Neural crest cell (in vitro differentiated cells): Measurements from ENCODE around the gene RASGRF2. TPM values are rescaled to one million over a fixed set of nuclear protein-coding genes. Genes with fewer than 3 reads are reported as not detected.

ENCODE experiments used
- DNase-seq: peaks from one replicate; pipeline ENCODE4 v3.0.0; 2021; ENCODE audit warnings: low read depth, mixed read lengths, low spot score
- H3K27ac Mint-ChIP-seq: one replicate; pipeline ENCODE4 v1.8.0; 2021; ENCODE audit warnings: mild to moderate bottlenecking, mixed read lengths; ENCODE audit not compliant: unreplicated experiment
- H3K27me3 Mint-ChIP-seq: 2 replicates; pipeline ENCODE4 v1.8.0; 2021; ENCODE audit warnings: low read depth, mild to moderate bottlenecking, mixed read lengths
- H3K36me3 Mint-ChIP-seq: 2 replicates; pipeline ENCODE4 v1.8.0; 2021; ENCODE audit warnings: low read depth, mild to moderate bottlenecking, mixed read lengths
- H3K4me1 Mint-ChIP-seq: 2 replicates; pipeline ENCODE4 v1.8.0; 2021; ENCODE audit warnings: mixed read lengths
- H3K4me3 Mint-ChIP-seq: one replicate; pipeline ENCODE4 v1.8.0; 2021; ENCODE audit warnings: mild to moderate bottlenecking, mixed read lengths
- H3K9me3 Mint-ChIP-seq: 2 replicates; pipeline ENCODE4 v1.8.0; 2021; ENCODE audit warnings: mixed read lengths
- CTCF ChIP-seq: fragments of 200-600 bp; sonication (generic); conservative IDR thresholded peaks from 2 replicates; pipeline ENCODE4 v1.5.0; 2021; ENCODE audit warnings: antibody characterized with exemption, mild to moderate bottlenecking
- total RNA-seq: library from RNA; stranded (reverse); gene quantifications from 2 replicates; pipeline ENCODE4 v1.2.1, GENCODE V29; 2021

RASGRF2 gene
- total RNA-seq, 1 donor from 2014 or later = 0.19 TPM

DNA sequence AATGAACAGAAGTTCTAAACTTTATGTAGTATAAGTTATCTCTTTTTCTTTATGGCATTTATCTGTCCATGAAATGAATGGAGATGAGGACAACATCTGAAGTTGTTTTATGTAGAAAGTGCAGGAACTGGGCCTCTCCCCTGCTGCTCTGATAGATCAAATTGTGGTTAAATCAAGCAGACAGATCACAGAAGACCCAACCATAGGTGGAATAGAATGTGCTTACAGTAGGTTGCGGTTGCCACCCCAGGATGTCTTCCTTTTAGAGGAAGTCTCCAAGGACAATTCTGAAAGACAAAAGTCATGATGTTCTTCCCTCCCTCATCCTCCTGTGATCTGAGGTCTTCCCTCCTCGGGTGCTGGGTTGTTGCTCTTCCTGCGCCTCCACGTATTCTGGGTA lies 12.9 kb downstream of the RASGRF2 start:
- H3K4me3 Mint-ChIP-seq = no peak overlapping the region
- peaks cover 2% of the 10 kb centered on the region for H3K27me3 Mint-ChIP-seq
- H3K36me3 Mint-ChIP-seq = no peaks in the 10 kb centered on the region
- no peaks in the 10 kb centered on the region for H3K4me1 Mint-ChIP-seq
- no peak for TF ChIP-seq CTCF
- no peak overlapping the region for H3K27ac Mint-ChIP-seq
- H3K9me3 Mint-ChIP-seq = peaks cover 5% of the 10 kb centered on the region
- DNase-seq = no peak

- no peak overlapping the region for H3K4me3 Mint-ChIP-seq
- H3K36me3 Mint-ChIP-seq = no peaks in the 10 kb centered on the region
- DNase-seq = no peak
- H3K9me3 Mint-ChIP-seq = peaks cover 4% of the 10 kb centered on the region
- no peak for TF ChIP-seq CTCF
- no peak overlapping the region for H3K27ac Mint-ChIP-seq
- H3K27me3 Mint-ChIP-seq = no peaks in the 10 kb centered on the region
- H3K4me1 Mint-ChIP-seq = no peaks in the 10 kb centered on the region
These were observed 14.9 kb downstream of the RASGRF2 start for GRCh38 chr5:80975065-80975464.

DNA sequence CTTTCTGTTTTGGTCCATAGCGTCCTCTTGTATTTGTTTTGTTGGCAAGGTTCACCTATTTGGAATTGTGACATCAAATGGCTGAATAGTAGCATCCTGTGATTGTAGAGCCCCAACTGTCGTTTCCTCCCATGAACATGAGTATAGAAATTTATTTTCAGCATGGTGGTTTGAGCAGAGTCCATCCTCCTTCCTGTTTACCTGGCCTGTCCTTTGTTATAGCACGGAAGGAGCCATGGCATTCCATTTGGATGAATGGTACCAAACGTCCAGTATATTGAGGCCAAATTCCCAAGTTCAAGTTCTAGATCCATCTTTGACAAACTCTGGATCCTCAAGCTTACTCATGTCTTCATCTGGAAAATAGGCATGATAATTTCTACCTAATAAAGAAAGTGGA lies 16.8 kb downstream of the RASGRF2 start:
- H3K4me1 Mint-ChIP-seq = no peaks in the 10 kb centered on the region
- DNase-seq = no peak
- no peaks in the 10 kb centered on the region for H3K36me3 Mint-ChIP-seq
- H3K4me3 Mint-ChIP-seq = no peak overlapping the region
- H3K27me3 Mint-ChIP-seq = no peaks in the 10 kb centered on the region
- no peaks in the 10 kb centered on the region for H3K9me3 Mint-ChIP-seq
- TF ChIP-seq CTCF = no peak
- H3K27ac Mint-ChIP-seq = no peak overlapping the region

GRCh38 chr5:80977764-80978163 lies 17.6 kb downstream of the RASGRF2 start:
- Mint-ChIP-seq H3K9me3 (no peaks in the 10 kb centered on the region), H3K27me3 (no peaks in the 10 kb centered on the region), H3K4me3 (no peak overlapping the region), H3K27ac (no peak overlapping the region), H3K36me3 (no peaks in the 10 kb centered on the region), H3K4me1 (no peaks in the 10 kb centered on the region)
- TF ChIP-seq CTCF = no peak
- DNase-seq = no peak

DNA sequence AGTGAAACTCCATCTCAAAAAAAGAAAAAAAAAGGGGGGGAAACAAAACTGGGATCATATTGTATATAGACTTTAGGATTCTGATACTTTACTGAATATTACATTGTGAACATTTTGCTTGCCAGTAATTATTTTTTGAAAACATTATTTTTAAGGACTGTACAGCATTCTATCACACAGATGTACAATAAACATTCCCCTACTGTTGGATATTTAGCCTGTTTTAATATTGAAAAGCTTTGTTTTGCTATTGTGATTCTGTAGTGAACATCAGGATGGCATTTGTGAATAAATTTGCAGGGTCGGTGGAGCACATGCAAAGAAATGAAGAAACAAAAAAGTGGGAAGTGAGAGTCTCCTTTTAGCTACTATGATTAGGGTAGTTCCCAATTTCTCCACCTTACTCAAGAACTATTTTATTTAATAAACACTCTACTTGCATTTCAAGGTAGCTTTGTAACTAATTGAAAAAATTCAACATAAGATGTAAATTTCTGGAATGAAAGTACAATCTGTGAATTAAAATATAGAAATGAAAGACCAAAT lies 18.7 kb downstream of the RASGRF2 start:
- no peaks in the 10 kb centered on the region for H3K4me1 Mint-ChIP-seq
- no peaks in the 10 kb centered on the region for H3K27me3 Mint-ChIP-seq
- H3K36me3 Mint-ChIP-seq = no peaks in the 10 kb centered on the region
- no peak overlapping the region for H3K4me3 Mint-ChIP-seq
- no peak for TF ChIP-seq CTCF
- no peak for DNase-seq
- H3K27ac Mint-ChIP-seq = no peak overlapping the region
- H3K9me3 Mint-ChIP-seq = no peaks in the 10 kb centered on the region

GRCh38 chr5:80982093-80982492 lies 21.9 kb downstream of the RASGRF2 start:
- Mint-ChIP-seq H3K4me1 (no peaks in the 10 kb centered on the region), H3K4me3 (no peak overlapping the region), H3K27me3 (no peaks in the 10 kb centered on the region), H3K9me3 (no peaks in the 10 kb centered on the region), H3K27ac (no peak overlapping the region), H3K36me3 (no peaks in the 10 kb centered on the region)
- no peak for TF ChIP-seq CTCF
- DNase-seq = no peak
